Epithelial cell of proximal tubule (primary cell): Measurements from ENCODE around the gene ATCAY. TPM values are rescaled to one million over a fixed set of nuclear protein-coding genes. Genes with fewer than 3 reads are reported as not detected.

Experiments
- DNase-seq: peaks from one replicate; pipeline ENCODE4 v3.0.0-alpha.2; 2011; ENCODE audit warnings: low read depth
- H3K4me3 ChIP-seq: 2 replicates; pipeline ENCODE4 v1.5.1; 2011; ENCODE audit warnings: low read depth, mild to moderate bottlenecking, low read length
- total RNA-seq: library from RNA; depleted of rRNA; stranded (reverse); fragments of >200 nt; gene quantifications from 2 replicates; pipeline ENCODE4 v1.2.3, GENCODE V29; 2015
- TF ChIP-seq, protein P1 (sequence below): conservative IDR thresholded peaks from 2 replicates; pipeline ENCODE4 v1.5.1; 2012; ENCODE audit warnings: low read depth, mild to moderate bottlenecking, low read length

ATCAY gene
- total RNA-seq, 1 donor from 2014 or later = not detected

DNA sequence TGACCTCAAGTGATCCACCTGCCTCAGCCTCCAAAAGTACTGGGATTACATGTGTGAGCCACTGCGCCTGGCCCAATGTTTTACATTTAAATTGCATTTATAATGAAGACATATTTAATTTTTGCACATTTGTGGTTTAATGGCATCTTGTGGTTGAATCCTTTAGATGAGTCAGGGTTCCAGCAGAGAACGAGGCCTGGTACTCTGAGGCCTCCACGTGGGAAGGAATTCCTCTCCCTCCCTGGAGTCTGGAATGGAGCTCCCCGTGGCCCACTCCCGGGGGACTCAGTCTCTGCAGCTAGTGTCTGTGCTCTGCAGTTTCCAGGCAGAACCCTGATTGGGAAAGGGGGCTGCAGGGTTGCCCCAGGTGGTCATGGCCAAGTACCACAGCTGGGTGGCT is 35.9 kb upstream of the ATCAY start:
- TF ChIP-seq, protein P1, sequence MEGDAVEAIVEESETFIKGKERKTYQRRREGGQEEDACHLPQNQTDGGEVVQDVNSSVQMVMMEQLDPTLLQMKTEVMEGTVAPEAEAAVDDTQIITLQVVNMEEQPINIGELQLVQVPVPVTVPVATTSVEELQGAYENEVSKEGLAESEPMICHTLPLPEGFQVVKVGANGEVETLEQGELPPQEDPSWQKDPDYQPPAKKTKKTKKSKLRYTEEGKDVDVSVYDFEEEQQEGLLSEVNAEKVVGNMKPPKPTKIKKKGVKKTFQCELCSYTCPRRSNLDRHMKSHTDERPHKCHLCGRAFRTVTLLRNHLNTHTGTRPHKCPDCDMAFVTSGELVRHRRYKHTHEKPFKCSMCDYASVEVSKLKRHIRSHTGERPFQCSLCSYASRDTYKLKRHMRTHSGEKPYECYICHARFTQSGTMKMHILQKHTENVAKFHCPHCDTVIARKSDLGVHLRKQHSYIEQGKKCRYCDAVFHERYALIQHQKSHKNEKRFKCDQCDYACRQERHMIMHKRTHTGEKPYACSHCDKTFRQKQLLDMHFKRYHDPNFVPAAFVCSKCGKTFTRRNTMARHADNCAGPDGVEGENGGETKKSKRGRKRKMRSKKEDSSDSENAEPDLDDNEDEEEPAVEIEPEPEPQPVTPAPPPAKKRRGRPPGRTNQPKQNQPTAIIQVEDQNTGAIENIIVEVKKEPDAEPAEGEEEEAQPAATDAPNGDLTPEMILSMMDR = no peak
- DNase-seq = no peak
- no peak overlapping the region for H3K4me3 ChIP-seq

DNA sequence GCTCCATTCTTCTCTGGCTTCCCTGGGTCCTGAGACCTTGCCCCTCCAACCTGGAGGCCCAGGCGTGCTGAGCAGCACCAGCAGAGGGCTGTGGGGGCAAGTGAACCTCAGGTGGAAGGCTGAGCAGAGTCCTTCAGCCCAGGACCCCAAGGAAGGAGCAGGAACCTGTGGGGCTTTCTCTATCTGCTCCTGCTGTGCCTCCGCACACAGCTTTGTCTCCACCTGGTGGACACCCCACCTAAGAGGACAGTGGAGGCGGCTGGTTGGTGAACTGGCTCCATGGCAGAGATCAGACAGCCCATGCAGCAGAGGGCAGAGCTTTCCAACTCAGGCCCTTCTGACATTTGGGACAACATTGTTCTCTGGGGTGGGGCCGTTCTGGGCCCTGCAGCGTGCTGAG is 31.4 kb upstream of the ATCAY start:
- no peak for DNase-seq
- TF ChIP-seq, protein P1 = peak; percentile 45
- H3K4me3 ChIP-seq = no peak overlapping the region

DNA sequence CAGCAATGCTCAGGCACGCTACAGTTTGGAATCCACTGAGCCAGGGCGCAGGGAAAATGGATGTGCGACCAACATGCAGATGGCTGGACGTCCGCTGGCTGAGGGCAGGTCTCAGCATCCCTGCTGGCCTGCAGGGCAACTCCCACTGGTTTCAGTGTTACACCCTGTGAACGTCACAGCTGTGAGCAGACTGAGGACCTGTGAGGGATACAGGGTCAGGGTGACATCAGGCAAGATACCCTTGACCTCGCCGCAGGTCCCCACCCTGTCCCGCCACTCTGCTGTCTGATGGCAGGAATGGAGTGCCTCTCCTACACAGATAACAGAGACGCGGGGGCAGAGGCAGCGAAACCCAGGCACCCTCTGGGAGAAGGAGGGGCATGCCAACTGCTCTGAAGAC is 30.7 kb upstream of the ATCAY start:
- TF ChIP-seq, protein P1 = no peak
- DNase-seq = no peak
- no peak overlapping the region for H3K4me3 ChIP-seq

DNA sequence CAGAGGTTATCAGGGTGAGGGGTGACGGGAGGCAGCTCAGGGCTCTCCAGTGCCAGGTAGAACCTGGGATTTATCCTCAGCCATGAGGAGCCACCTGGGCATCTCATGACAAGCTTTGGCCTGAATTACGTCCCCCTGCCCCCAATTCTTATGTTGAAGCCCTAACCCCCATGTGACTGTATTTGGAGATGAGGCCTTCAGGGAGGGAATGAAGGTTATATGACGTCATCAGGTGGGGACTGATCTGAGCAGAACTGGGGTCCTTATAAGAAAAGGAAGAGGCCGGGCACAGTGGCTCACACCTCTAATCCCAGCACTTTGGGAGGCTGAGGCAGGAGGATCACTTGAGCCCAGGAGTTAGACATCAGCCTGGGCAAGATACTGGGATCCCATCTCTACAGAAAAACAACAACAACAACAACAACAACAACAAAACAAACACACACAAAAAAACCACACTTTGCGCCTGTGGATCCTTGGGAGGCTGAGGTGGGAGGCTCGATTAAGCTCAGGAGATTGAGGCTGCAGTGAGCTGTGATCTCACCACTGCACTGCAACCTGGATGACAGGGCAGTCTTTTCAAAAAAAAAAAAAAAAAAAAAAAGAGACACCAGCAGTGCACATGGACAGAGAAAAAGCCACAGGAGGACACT is 30.0 kb upstream of the ATCAY start:
- TF ChIP-seq, protein P1 = no peak
- H3K4me3 ChIP-seq = no peak overlapping the region
- no peak for DNase-seq

DNA sequence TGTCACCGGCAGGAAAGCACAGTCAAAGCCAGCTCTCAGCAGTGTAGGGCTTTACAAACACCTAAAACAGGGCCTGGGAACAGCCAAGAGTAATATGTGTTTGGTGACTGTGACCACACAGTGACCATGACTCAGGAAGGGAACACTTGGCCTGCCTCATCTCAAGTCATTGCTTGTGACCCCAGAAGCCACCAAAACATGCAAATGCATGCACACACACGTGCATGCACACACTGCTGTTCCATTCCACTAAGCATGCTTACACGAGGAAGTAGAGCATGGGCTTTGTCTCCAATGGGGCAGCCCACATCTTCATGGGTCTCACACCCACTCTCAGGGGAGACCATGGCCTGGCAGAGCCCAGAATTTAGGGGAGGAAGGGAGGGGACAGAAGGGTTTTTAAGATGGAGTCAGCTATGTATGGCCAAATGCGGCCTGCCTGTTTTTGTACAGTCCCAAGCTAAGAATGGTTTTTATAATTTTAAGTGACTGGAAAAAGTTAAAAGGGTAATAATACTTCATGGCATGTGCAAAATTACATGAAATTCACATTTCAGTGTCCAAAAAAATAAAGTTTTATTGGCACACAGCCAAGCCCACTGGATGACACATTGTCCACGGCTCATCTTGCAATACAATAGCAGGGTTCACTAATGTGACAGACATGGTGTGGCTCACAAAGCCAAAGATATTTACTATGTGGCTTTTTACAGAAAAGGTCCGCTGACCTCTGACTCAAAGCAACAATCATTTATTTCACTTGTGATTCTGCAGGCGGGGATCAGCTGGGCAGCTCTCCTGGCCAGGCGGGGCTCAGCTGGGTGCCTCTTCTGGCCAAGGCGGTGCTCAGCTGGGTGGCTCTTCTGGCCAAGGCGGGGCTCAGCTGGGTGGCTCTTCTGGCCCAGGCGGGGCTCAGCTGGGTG is 29.0 kb upstream of the ATCAY start:
- TF ChIP-seq, protein P1 = no peak
- DNase-seq = no peak
- no peak overlapping the region for H3K4me3 ChIP-seq

DNA sequence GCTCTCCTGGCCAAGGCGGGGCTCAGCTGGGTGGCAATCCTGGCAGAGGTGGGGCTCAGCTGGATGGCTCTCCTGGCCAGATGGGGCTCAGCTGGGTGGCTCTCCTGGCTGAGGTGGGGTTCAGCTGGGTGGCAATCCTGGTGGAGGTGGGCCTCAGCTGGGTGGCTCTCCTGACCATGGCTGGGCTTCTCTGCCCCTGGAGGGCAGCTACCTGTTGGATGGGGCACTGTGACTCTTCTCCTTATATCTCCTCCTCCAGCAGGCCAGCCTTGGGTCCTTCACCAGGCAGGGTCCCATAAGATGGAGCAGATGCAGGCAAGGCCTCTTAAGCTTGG is 28.3 kb upstream of the ATCAY start:
- TF ChIP-seq, protein P1 = no peak

More for the DNA sequence above, 28.3 kb upstream of the ATCAY start:
- no peak overlapping the region for H3K4me3 ChIP-seq
- no peak for DNase-seq
